ENCODE data around the gene RHAG.

DNA sequence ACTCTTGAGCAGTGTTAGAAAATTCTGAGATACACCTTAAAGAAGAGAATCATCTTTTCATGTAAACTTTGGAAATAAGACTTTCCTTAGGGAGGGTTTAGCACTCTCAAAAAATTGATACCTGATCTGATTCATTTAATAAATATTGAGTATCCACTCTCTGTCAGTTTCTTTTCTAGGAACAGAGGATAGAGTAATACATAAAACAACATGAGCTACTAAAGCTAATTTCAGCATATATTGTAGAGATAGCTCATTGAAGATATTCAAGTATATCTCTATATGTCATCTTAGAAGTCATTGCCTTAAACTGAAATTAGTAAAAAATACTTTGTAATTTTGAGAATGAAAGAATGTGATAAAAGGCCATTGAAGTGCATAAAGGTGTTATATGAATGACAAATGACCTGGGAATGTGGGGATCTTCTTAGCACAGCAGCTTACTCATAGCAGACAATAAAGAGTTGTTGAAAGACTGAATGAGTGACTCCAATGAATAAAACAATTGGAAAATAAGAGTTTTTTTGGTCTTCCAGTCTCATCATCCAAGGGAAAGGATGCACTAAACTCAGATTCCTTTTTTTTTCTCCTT, 29.2 kb downstream of the RHAG start:
- TF ChIP-seq, protein P1, sequence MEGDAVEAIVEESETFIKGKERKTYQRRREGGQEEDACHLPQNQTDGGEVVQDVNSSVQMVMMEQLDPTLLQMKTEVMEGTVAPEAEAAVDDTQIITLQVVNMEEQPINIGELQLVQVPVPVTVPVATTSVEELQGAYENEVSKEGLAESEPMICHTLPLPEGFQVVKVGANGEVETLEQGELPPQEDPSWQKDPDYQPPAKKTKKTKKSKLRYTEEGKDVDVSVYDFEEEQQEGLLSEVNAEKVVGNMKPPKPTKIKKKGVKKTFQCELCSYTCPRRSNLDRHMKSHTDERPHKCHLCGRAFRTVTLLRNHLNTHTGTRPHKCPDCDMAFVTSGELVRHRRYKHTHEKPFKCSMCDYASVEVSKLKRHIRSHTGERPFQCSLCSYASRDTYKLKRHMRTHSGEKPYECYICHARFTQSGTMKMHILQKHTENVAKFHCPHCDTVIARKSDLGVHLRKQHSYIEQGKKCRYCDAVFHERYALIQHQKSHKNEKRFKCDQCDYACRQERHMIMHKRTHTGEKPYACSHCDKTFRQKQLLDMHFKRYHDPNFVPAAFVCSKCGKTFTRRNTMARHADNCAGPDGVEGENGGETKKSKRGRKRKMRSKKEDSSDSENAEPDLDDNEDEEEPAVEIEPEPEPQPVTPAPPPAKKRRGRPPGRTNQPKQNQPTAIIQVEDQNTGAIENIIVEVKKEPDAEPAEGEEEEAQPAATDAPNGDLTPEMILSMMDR (conservative IDR thresholded peaks at IDR 0.05 in 1 of 2, IDR thresholded peaks at IDR 0.05 in 1 of 2; ENCODE audit: low read depth in 1 of 2, low read length in 2 of 2) = no peak
- TF ChIP-seq EZH2 (IDR thresholded peaks at IDR 0.05; ENCODE audit: low read length, missing control alignments) = no peak

All from fibroblast of lung (primary cell).